ENCODE measurements around the gene HSD11B2.

- TF ChIP-seq CTCF (IDR thresholded peaks at IDR 0.05) (peak; percentile 86 to 98 (median 96)), POLR2A (IDR thresholded peaks at IDR 0.05) (peak; percentile 55 to 84)
Measured at GRCh38 chr16:67480833-67481560, 50.1 kb downstream of the HSD11B2 start, which contains the start of gene ATP6V0D1.

Data from tibial nerve (tissue), 3 donors.